Activated naive CD8-positive, alpha-beta T cell treated with anti-CD3 and anti-CD28 coated beads, Interleukin-2, amount 50 U/mL, for 24 hours (primary cell): ENCODE results near the gene USP54.

ENCODE experiments used
- ATAC-seq: fragments of 150-1000 bp; cut with Tn5 transposase; one replicate; pipeline ENCODE4 v1.10.0; 2021
- DNase-seq: peaks from one replicate; pipeline ENCODE4 v3.0.0; 2021
- H3K27ac Mint-ChIP-seq: one replicate; pipeline ENCODE4 v1.8.0; 2021; ENCODE audit warnings: mild to moderate bottlenecking, mixed read lengths
- H3K27me3 Mint-ChIP-seq: one replicate; pipeline ENCODE4 v1.8.0; 2021; ENCODE audit warnings: mixed read lengths
- H3K36me3 Mint-ChIP-seq: one replicate; pipeline ENCODE4 v1.8.0; 2021; ENCODE audit warnings: low read depth, mixed read lengths
- H3K4me1 Mint-ChIP-seq: one replicate; pipeline ENCODE4 v1.8.0; 2021; ENCODE audit warnings: mixed read lengths
- H3K4me3 Mint-ChIP-seq: one replicate; pipeline ENCODE4 v1.8.0; 2021; ENCODE audit warnings: mild to moderate bottlenecking, moderate library complexity, mixed read lengths
- H3K9me3 Mint-ChIP-seq: one replicate; pipeline ENCODE4 v1.8.0; 2021; ENCODE audit warnings: mixed read lengths

The USP54 gene

DNA sequence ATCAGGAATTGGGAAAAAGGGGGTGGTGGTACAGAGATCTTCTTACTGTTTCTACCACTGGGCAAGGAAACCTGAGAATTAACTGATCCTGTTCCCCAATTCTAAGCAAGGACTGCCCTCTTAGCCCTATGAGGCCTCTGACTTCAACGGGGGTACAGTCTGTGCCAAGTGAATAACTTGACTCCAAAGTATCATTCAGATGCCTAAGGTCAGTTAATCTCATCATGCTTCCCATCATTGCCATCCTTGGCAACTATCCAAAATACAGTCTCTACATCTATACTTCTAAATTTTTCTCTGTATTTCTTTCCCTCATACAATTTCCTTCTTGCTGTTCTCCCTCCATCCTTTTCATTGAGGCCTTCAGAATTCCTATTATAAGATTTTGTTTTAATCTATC lies 105.8 kb downstream of the USP54 start:
- H3K4me1 Mint-ChIP-seq, result peaks cover 22% of the 10 kb centered on the region
- H3K27ac Mint-ChIP-seq, result no peak overlapping the region
- no peak for ATAC-seq
- no peaks in the 10 kb centered on the region for H3K9me3 Mint-ChIP-seq
- H3K27me3 Mint-ChIP-seq, result no peaks in the 10 kb centered on the region
- no peak for DNase-seq
- peaks cover 23% of the 10 kb centered on the region for H3K36me3 Mint-ChIP-seq
- H3K4me3 Mint-ChIP-seq, result no peak overlapping the region

DNA sequence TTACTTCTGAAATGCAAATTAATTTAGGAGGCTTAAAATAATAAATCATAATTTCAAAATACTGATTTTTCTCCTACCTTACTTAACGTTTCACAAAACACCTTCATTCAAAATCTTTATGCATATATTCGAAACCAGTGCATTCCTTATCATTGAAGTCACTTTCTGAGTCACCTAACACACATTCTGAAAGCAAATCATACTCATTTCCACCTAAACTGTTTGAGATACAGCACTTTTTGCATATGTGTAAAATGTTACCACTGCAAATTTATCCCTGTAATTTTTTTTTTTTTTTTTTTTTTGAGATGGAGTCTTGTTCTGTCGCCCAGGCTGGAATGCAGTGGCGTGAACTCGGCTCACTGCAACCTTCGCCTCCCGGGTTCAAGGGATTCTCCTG lies 111.0 kb downstream of the USP54 start:
- peaks cover 29% of the 10 kb centered on the region for H3K36me3 Mint-ChIP-seq
- DNase-seq (no peak), ATAC-seq (peak; percentile 76)
- H3K27me3 Mint-ChIP-seq, result no peaks in the 10 kb centered on the region
- no peak overlapping the region for H3K4me3 Mint-ChIP-seq
- no peaks in the 10 kb centered on the region for H3K9me3 Mint-ChIP-seq
- peaks cover 31% of the 10 kb centered on the region for H3K4me1 Mint-ChIP-seq
- no peak overlapping the region for H3K27ac Mint-ChIP-seq

DNA sequence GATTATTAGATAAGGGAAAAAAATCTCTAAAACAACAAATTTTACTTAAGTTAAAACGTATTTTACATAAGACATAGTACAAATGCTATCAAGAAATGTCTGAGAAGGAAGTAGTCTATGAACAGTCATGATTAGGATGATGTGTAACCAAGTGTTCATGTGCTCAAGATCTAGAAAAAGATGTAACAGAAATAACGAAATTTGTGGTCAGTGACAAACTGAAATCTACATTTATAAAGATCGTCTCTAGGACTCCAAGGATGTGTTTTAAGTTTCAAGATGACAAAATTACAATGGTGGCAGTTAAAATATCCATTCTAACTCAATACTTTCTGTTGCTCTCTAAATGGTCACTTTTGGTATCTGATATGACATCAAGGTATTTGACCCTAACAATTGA lies 112.5 kb downstream of the USP54 start:
- Mint-ChIP-seq H3K4me1 (peaks cover 31% of the 10 kb centered on the region), H3K27ac (peak overlapping the region; percentile 56), H3K27me3 (no peaks in the 10 kb centered on the region), H3K4me3 (no peak overlapping the region), H3K36me3 (peaks cover 35% of the 10 kb centered on the region), H3K9me3 (no peaks in the 10 kb centered on the region)
- ATAC-seq (peak; percentile 72), DNase-seq (no peak)

DNA sequence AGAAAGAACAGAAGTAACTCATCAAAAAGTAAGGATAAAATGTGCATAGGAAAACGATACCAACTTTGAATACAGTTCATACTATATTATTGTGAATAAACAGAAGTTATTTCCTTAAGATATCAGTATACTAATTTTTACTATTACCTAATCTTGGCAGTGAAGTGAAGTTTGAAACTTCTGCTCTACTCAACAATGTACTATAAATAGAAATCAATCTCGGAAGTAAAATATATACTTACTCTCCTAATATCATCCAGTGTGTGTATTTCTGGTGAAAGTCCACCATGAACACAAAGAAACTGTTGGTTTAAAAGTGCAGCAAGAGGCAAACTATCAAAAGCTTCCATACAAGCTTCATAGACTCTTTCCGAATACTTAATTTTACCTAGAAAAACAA lies 119.9 kb downstream of the USP54 start:
- DNase-seq (no peak), ATAC-seq (no peak)
- Mint-ChIP-seq H3K4me3 (no peak overlapping the region), H3K4me1 (peaks cover 3% of the 10 kb centered on the region), H3K36me3 (peaks cover 22% of the 10 kb centered on the region), H3K27ac (no peak overlapping the region), H3K9me3 (no peaks in the 10 kb centered on the region), H3K27me3 (no peaks in the 10 kb centered on the region)

DNA sequence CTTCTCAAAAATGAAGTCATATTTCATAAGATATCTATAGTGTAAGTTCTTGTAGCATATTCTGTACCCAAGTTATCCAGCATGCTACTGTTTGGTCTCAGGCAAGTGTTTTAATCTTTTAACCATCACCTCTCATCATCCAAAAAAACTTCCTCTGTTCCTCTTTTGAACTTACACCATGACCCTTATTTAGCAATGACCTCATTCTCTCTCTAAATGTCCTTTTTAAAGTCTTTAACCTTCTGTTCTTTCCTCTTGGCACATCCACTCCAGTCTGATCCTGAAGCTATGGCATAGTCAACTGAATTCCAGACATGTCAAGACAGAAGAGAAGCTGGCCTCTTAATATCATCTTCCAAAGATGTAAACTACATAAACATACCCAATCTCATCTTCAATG lies 121.6 kb downstream of the USP54 start:
- H3K9me3 Mint-ChIP-seq, result no peaks in the 10 kb centered on the region
- H3K36me3 Mint-ChIP-seq, result peaks cover 25% of the 10 kb centered on the region
- DNase-seq, result no peak
- H3K4me1 Mint-ChIP-seq, result peaks cover 3% of the 10 kb centered on the region
- H3K4me3 Mint-ChIP-seq, result no peak overlapping the region
- no peaks in the 10 kb centered on the region for H3K27me3 Mint-ChIP-seq
- ATAC-seq, result no peak
- no peak overlapping the region for H3K27ac Mint-ChIP-seq

DNA sequence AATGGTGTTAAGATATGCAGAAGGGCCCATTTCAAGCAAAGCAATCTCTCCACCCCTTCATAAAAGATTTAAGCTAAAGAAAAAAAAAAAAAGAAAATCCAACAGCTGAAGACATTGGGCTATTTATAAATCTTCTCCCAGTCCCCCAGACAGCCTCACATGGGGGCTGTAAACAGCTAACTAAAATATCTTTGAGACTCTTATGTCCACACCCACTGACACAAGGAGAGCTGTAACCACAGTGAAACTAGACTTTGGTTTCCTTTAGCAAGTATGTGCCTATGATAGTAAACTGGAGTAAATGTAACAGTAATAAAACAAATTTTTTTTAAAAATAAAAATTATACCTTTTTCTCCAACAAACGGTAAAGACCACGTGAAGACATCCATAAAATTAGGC lies 123.9 kb downstream of the USP54 start:
- H3K27me3 Mint-ChIP-seq, result no peaks in the 10 kb centered on the region
- H3K36me3 Mint-ChIP-seq, result peaks cover 30% of the 10 kb centered on the region
- DNase-seq (no peak), ATAC-seq (no peak)
- no peaks in the 10 kb centered on the region for H3K9me3 Mint-ChIP-seq
- H3K4me3 Mint-ChIP-seq, result no peak overlapping the region
- H3K27ac Mint-ChIP-seq, result no peak overlapping the region
- peaks cover 3% of the 10 kb centered on the region for H3K4me1 Mint-ChIP-seq

DNA sequence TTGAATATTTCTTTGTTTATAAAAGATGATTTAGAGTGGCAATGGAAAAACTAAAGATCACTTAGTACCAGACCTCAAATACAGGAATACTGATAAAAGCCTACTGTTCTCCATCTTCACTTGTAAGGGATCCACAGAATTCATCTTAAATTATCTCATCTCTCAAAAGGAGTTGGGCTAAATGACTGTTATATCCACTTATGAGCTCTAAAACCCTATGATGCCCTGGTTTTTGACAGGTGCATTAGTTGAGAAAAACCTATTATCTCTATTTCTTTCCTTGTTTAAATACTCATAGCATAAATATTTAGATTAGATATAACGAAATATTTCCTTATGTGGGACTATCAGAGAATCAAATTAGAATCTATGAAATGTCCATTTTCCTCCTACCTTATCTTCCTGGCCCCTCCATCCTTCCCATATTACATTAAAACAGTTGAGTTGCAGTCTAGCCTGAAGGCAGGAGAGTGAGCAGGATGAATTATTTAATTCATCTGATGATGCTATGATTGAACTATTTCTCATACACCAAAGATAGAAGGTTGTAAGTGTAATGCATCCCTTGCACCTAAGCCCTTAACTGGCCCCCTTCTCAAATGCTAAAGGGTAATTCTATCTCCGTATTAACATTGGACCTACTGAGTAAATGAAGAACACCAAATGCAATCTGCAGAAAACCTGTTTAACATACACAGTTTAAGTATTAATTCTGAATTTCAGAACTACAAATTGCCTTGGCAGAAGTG lies 125.0 kb downstream of the USP54 start:
- Mint-ChIP-seq H3K4me1 (peaks cover 3% of the 10 kb centered on the region), H3K4me3 (no peak overlapping the region), H3K9me3 (no peaks in the 10 kb centered on the region), H3K36me3 (peaks cover 28% of the 10 kb centered on the region), H3K27me3 (no peaks in the 10 kb centered on the region), H3K27ac (no peak overlapping the region)
- no peak for ATAC-seq
- no peak for DNase-seq

DNA sequence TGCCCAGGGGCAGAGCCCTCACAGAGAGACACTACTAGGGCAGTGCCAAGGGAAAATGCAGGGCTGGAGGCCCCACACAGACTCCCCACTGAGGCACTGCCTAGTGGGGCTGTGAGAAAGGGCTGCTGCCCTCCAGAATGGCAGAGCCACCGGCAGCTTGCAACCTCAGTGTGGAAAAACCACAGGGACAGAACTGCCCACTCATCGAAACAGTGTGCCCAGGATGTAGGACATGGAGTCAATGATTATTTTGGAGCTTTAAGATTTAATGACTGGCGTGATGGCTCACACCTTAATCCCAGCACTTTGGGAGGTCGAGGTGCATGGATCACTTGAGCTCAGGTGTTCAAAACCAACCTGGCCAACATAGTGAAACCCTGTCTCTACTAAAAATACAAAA lies 130.2 kb downstream of the USP54 start:
- H3K27ac Mint-ChIP-seq, result no peak overlapping the region
- no peak for DNase-seq

DNA sequence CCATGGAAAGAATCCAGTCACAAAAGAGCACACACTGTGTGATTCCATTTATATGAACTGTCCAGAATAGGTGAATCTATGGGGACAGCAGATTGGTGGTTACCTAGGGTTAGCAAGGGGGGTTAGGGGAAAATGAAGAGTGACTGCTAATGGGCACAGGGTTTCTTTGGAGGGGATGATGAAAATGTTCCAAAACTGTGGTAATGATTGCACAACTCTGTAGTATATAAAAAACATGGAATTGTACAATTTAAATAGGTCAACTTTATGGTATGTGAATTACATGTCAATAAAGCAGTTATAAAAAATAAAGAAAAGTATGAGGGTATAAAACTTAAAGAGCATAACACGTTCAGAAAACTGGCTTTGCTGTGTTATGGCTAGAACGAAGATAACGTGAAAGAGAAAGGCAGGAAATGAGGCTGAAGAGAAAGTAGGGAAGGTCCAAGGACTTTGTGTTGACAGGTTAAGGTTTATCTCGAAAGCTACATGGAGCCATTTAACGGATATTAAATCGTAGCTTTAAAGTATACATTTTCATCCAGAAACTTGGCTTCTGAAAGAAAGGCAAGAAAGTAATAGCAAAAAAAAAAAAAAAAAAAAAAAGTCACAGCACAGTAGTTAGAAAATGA lies 131.3 kb downstream of the USP54 start:
- Mint-ChIP-seq H3K36me3 (peaks cover 16% of the 10 kb centered on the region), H3K27ac (no peak overlapping the region), H3K9me3 (no peaks in the 10 kb centered on the region), H3K27me3 (no peaks in the 10 kb centered on the region), H3K4me1 (no peaks in the 10 kb centered on the region), H3K4me3 (no peak overlapping the region)
- no peak for ATAC-seq
- no peak for DNase-seq

More for the DNA sequence above, 130.2 kb downstream of the USP54 start:
- Mint-ChIP-seq H3K4me3 (no peak overlapping the region), H3K27me3 (no peaks in the 10 kb centered on the region), H3K36me3 (peaks cover 21% of the 10 kb centered on the region), H3K4me1 (no peaks in the 10 kb centered on the region), H3K9me3 (no peaks in the 10 kb centered on the region)
- ATAC-seq, result no peak

DNA sequence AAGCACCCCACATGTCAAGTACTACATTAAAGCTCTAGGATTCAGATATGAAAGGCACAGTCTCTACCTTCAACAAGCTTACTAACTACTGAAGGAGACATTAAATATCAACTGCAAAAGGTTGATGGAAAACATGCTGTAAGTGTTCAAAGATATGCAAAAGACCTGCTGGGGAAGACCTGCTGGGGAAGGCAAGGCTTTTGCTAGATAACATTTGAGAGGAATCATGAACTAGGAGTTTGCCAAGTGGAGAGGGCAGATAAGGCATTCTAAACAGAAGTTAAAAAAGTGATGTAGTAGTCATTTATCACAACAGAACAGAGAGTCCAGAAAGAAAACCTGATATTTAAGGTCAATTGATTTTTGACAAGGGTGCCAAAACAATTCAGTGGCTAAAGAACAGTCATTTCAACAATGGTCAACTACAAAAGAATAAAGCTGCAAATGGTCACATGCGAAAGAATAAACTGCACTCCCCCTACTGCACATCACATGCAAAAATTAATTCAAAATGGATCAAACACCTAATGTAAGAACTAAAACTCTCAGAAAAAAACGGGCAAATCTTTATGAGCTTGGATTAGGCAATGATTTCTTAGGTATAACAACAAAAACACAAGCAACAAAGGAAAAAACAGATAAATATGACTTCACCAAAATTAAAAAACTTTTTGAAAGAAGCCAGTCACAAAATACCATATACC lies 134.8 kb downstream of the USP54 start:
- no peak overlapping the region for H3K27ac Mint-ChIP-seq
- no peak for DNase-seq

DNA sequence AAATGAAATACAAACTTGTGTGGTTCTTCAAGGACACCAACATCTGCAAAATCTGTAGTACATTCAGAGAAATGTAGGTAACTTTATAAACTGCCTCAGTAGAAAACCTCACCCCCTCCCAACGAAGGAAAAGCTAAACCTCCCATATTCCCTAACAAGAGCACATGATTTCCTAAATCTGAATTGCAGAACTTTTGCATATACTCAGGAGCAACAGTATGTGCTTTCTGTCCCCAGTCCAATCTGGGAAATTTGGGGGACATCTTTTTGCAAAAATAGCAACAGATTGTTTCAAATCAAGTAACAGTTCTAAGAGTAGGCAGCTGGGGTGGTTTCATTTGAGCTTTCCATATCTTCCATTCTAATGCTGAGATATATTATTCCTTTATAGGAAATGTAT lies 142.0 kb downstream of the USP54 start:
- DNase-seq, result no peak
- no peak for ATAC-seq
- Mint-ChIP-seq H3K27ac (no peak overlapping the region), H3K9me3 (no peaks in the 10 kb centered on the region), H3K4me3 (no peak overlapping the region), H3K4me1 (no peaks in the 10 kb centered on the region), H3K27me3 (no peaks in the 10 kb centered on the region), H3K36me3 (peaks cover 7% of the 10 kb centered on the region)

More for the DNA sequence above, 134.8 kb downstream of the USP54 start:
- no peaks in the 10 kb centered on the region for H3K4me1 Mint-ChIP-seq
- no peaks in the 10 kb centered on the region for H3K9me3 Mint-ChIP-seq
- H3K27me3 Mint-ChIP-seq, result no peaks in the 10 kb centered on the region
- H3K36me3 Mint-ChIP-seq, result peaks cover 17% of the 10 kb centered on the region
- ATAC-seq, result no peak
- no peak overlapping the region for H3K4me3 Mint-ChIP-seq

DNA sequence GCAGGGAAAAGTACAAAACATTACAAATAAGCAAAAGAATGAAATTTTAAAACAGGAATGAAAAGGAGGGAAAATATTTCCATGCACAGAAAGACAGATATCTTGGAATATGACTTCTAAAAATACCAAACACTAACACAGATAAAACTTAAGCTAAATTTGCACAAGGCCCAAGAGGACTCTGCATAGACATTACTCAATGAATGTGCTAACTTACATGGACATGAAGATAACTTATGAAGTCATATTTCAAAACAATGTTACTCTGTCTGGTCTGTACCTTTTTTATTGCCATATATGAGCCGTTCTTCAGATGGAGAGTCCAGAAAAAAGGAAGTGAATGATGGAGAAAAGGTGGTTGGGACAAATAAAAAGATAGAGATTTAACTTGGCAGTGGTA lies 142.8 kb downstream of the USP54 start:
- Mint-ChIP-seq H3K9me3 (no peaks in the 10 kb centered on the region), H3K36me3 (peaks cover 5% of the 10 kb centered on the region), H3K27ac (no peak overlapping the region), H3K27me3 (no peaks in the 10 kb centered on the region), H3K4me1 (no peaks in the 10 kb centered on the region), H3K4me3 (no peak overlapping the region)
- DNase-seq (no peak), ATAC-seq (no peak)
